Erythroblast (primary cell): ENCODE measurements around the gene TCF12.

Source experiments
- GATA1 ChIP-seq: IDR thresholded peaks from 2 replicates; pipeline ENCODE4 v1.6.1; 2011; ENCODE audit warnings: low read depth, mild to moderate bottlenecking, control low read depth, low read length, moderate library complexity
- POLR2A ChIP-seq: IDR thresholded peaks from 2 replicates; pipeline ENCODE4 v1.6.1; 2011; ENCODE audit warnings: mild to moderate bottlenecking, low read length

DNA sequence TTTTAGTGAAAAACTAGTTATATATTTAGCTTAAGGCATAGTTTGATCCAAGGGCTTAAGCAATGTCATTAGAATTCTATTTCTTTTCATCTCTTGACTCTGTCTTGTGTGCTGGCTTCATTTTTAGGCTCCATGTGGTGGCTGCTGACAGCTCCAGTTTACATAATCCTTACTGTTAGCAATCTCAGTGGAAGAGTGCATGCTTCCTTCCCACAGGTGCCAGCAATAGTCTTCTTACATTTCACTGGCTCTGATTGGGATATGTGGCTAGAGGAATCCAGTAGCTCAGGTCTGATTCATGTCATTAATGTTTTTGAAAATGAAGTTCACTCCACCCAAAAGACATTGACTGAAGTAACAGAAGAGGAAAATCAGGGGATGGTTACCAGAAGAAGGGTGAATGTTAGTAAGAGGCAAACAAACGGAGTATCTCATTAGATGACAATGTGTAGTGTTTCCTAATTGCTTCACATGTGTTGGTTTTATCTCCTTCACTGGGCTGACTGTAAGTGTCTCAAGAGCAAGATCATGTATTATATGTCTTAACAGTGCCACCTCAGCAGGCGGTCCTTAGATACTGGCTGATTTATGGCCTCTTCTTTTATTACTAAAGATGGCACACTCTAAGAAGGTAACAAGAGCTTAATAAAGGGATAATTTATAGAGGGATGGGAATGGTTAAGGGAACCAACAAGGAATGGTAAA, 25.6 kb upstream of the TCF12 start:
- TF ChIP-seq POLR2A (no peak), GATA1 (no peak)
